Right renal cortex interstitium (tissue), 3 donors: ENCODE measurements around the gene PCNT. TPM values are rescaled to one million over a fixed set of nuclear protein-coding genes. Genes with fewer than 3 reads are reported as not detected.
"Not testable (repeated sequence)": the region's sequence is repeated elsewhere in the genome, so short reads cannot be mapped to it uniquely, and the experiment has no call there.

Experiments
- DNase-seq, 3 donors: peaks; one replicate each; pipeline ENCODE4 v3.0.0-alpha.2; 2013; ENCODE audit warnings: low read depth in 3 of 3, low spot score in 2 of 3
- polyA plus RNA-seq, 3 donors: library from polyadenylated mRNA; unstranded; fragments of 120-200 nt; gene quantifications; one replicate each; pipeline ENCODE4 v1.2.1, GENCODE V29; 2013; ENCODE audit not compliant: insufficient read length in 3 of 3

PCNT gene
- polyA plus RNA-seq, 3 donors = 27.2 to 32.5 (median 29.3) TPM

DNA sequence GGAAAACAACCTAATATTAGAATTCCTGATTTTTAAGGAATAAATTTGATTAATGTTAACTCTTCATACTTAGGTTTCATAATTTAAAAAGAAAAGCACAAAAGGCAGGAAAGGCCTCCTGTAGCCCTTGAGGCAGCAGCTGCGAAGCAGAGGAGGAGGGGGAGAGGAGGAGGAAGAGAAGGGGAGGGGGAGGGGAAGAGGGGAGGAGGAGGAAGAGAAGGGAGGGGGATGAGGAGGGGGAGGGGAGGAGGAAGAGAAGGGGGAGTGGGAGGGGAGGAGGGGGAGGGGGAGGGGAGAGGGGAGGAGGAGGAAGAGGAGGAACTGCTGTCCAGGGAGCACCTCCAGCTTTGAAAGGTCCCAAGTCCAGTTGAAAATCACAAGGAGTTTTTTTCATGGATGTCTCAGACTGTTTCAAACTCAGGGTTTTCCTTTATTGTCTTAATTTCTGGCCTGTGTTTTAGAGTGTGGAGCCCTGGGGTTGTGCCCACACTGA is 99.6 kb downstream of the PCNT start:
- DNase-seq = no peak

DNA sequence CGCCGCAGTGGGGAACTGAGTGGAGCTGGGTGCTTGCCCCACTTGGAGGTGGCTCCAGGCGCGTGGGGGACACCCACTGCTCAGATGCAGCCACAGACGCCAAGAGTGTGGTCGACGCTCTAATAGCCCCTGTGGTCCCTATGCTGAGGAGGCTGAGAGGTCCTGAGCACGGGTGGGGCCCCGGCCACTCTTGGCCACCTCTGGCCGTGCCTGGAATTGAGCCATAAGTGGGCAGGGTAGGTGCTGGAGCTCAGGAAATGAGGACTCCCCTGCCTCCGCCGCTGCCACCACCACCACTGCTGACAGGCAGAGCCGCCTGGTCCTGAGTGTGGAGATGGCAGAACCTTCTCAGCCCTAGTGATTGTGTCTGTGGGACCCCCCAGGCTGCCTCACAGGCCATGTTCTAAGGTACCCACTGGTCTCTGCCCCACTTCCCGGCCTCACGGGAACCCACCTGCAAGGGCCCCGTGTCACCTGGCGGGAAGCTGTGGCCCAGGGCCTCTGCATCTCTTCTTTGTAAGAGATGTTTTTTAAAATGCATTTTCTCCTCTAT is 100.2 kb downstream of the PCNT start:
- no peak for DNase-seq

DNA sequence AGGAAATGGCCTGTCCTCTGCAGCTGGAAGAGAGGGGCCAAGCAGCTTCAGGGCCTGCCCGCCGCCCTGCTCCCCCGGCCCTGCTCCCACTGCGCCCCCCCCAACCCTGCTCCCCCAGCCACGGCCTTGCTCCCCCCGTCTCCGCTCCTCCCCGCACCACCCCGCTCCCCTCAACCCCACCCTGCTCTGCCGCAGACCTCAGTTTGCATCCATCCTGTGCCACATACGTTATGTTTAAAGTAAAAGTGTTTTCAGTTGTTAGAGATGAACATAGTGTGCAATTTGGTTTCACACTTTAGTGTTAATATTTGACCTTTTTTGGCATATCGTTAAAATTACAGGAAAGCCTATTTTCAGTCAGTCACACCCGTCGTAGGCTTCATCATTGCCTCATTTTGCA is 100.7 kb downstream of the PCNT start:
- DNase-seq = no peak

DNA sequence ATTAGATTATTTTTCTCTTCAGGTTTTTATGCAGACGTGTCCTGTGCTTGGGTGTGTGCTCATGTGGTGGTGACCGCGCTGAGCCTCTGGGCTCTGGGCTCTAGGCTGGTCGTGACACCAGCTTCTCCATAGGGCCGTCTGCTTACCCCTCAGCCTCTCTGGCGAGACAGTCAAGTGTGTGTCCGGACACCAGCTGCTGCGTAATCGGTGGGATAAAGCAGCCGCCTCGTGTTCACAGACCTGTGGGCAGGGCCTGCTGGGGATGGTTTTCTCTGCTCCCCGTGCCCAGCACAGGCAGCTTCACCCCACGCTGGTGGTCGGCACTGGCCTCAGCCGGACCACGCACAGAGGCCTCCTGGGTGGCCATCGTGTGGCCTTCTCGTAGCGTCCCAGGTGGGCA is 101.1 kb downstream of the PCNT start:
- DNase-seq = no peak

DNA sequence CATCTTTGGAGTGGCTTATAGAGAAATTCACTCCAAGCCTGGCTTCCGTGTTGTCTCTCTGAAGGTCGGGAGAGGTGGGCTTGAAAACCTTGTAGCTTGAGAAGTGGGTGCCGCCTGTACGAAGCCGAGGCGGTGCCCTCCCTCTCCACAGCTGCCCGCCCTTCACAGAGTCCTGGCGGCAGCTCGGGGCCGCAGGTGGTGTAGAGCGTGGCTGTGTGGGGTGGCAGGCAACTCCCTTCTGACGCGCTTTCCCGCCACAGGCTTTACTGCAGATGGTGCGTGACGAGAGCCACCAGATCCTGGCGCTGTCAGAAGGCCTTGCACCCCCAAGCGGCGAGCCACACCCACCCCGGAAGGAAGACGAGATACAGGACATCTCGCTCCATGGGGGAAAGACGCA is 101.6 kb downstream of the PCNT start:
- no peak for DNase-seq

DNA sequence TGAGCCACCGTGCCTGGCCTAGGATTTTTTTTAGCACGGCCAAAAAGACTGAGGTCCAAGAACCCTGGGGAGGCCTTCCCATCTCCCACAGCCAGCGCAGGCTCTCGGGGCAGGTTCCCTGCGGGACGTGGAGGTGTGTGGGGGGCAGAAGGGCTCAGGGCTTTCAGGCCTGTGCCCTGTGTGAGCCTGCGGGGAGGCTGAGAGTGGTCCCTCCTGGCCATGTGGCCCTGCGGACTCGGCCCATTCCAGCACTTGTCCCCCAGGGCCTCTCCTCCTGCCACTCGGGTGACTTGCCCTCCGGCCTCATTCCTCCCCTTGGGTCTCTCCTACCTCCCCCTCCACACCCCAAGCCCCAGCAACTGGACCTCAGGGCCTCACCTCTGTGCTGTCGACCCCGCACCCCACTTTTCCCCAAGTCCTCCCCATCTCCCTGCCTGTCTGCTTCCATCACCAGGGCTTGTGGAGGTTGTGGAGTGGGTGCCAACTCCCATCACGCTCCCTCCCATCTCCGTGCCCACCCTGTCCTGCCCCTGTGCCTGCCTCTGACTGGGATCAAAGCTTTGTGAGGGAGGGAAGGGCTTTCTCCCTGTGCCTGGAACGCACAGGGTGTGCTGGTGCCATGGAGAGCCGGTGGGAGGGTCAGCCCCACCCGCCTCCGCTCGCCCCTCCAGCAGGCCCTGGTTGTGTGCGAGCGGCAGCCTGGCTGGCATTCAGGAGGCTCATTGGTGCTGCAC is 102.5 kb downstream of the PCNT start:
- DNase-seq = no peak

DNA sequence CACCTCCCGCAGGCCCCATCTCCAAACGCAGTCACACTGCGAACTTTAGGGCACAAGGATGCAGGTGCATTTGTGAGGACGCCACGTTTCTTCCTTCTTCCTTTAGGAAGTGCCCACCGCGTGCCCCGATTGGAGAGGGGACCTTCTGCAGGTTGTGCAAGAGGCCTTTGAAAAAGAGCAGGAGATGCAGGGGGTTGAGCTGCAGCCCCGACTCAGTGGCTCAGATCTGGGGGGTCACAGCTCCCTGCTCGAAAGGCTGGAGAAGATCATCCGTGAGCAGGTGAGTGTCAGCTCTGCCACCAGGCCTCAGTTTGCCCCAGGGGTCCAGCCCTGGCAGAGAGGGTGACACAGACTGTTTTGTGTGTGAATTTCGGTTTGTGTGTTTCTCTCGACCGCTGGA is 103.6 kb downstream of the PCNT start:
- no peak for DNase-seq

DNA sequence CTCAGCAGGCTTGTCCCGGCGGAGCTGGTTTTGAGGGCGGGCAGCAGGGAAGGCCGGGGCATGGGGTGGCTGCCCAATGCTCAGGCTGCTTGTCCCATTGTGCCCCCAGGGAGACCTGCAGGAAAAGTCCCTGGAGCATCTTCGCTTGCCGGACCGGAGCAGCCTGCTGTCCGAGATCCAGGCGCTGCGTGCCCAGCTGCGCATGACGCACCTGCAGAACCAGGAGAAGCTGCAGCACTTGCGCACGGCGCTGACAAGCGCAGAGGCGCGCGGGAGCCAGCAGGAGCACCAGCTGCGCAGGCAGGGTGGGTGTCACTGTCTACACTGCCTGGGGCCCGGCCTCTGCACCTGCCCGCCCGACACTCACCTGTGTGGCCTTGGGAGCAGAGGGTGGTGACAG is 104.3 kb downstream of the PCNT start:
- no peak for DNase-seq

DNA sequence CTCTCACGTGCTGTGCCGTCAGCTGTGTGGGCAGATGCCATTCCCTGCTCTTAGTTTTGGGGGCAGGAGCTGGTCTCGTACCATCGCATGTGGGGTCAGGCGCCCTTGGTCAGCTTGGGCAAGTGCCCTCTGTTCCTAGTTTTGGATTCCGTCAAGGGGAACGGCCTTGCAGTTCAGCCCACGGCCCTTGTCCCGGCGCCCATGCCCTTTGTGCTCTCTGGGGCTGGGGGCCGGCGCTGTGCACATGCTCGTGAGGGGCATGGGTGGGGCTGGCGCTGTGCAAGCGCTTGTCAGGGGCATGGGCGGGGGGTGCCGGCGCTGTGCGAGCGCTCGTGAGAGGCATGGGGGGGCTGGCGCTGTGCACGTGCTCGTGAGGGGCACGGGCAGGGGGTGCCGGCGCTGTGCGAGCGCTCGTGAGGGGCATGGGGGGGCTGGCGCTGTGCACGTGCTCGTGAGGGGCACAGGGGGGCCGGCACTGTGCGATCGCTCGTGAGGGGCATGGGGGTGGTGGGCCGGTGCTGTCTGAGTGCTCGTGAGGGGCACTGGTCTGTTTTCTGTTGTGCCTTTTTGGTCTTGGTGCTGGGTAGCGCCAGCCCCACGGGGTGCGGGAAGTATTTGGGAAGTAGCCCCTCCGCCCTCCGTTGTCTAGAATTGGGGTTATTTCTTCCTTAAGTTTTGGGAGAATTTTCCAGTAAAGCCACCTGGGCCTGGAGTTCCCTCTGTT is 105.2 kb downstream of the PCNT start:
- no peak for DNase-seq

DNA sequence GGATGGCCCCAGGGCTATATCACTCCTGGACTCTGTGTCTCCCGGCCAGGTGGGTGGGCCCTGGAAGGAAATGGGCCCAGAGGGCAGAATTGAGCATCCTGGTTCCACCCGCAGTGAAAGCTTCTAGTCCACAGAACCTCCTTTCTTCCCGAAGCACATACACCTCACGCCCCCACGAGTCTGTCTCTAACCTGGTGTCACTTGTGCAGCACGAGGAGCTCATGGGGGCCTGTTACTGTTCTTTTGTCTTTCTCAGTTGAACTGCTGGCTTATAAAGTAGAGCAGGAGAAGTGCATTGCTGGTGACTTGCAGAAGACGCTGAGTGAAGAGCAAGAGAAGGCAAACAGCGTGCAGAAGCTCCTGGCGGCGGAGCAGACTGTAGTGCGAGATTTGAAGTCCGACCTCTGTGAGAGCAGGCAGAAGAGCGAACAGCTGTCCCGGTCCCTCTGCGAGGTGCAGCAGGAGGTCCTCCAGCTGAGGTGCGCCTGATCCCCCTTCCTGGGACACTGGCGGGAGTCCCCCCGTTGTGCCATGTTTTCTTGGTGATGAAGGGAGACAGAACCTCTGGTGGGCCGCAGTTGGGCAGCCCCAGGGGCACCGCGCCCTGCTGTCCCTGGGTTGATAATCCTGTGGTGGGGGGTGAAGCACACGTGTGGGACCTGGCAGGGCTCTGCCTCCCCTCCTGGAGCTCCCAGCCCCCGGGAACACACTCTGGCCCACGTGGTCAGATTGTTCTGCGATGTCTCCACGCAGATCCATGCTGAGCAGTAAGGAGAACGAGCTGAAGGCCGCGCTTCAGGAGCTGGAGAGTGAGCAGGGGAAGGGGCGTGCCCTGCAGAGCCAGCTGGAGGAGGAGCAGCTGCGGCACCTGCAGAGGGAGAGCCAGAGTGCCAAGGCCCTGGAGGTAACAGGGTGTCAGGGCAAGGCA is 106.1 kb downstream of the PCNT start:
- no peak for DNase-seq

DNA sequence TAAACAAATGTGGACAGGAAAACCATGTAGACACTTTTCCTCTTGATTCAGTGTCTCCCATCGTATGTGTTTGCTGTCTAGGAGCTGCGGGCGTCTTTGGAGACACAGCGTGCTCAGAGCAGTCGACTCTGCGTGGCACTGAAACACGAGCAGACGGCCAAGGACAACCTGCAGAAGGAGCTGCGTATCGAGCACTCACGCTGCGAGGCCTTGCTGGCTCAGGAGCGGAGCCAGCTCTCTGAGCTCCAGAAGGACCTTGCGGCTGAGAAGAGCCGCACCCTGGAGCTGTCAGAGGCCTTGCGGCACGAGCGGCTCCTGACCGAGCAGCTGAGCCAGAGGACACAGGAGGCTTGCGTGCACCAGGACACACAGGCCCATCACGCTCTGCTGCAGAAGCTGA is 107.5 kb downstream of the PCNT start:
- DNase-seq = no peak

DNA sequence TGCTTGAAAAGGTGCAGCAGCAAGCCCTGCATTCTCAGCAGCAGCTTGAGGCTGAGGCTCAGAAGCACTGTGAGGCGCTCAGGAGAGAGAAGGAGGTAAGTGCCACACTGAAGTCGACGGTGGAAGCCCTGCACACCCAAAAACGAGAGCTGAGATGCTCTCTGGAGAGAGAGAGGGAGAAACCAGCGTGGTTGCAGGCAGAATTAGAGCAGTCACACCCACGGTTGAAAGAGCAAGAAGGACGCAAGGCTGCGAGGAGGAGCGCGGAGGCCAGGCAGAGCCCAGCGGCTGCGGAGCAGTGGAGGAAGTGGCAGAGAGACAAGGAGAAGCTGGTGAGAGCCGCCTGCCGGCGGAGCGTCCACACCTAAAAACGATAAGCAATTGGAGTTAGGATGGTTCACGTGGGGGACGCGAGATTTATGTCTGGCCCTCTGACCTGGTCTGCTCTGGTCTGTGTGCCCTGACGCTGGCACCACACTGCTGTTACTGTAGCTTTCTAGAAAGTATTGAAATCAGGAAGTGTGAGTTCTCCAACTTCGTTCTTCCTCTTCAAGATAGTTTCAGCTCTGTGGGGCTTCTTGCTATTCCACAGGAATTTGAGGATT is 108.0 kb downstream of the PCNT start:
- no peak for DNase-seq

DNA sequence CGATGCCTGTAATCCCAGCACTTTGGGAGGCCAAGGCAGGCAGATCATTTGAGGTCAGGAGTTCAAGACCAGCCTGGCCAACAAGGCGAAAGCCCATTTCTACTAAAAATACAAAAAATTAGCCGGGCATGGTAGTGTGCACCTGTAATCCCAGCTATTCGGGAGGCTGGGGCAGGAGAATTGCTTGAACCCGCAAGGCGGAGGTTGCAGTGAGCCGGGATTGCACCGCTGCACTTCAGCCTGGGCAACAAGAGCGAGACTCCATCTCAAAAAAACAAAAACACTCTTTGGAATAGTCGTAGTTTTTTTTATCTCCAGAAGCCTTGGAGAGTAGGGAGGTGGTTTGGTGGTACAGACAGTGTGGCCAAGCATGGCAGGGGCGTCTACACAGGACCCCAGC is 109.2 kb downstream of the PCNT start:
- not testable (repeated sequence) for DNase-seq

DNA sequence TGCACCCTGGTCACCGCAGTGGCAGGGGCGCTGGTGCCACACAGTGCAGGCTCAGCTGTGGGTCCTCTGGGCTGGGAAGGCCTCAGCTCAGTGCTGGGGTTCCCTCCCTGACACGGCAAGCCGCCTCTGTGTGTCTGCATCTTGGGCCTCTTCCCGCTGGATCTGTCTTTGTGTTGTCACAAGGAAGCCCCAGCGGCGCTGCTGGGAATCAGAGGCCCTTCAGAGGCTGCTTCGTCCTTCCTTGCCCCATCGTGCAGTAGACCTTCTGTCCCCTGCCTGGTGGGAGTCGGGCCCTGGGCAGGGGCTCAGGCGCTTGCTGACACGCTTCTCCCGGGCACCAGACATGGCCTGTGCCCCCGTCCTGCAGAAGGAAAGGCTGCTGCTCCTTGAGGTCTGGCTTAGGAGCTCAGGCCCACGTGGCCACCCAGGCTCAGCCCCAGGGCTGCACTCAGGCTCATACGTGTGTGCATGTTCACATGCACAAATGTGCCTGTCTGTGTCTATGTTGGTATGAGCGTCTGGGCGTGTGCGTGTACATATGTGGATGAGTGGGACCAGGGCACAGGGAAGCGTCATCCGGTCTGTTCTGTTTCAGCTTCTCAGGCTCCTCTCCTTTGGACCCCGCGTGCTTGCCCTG is 110.5 kb downstream of the PCNT start:
- no peak for DNase-seq

DNA sequence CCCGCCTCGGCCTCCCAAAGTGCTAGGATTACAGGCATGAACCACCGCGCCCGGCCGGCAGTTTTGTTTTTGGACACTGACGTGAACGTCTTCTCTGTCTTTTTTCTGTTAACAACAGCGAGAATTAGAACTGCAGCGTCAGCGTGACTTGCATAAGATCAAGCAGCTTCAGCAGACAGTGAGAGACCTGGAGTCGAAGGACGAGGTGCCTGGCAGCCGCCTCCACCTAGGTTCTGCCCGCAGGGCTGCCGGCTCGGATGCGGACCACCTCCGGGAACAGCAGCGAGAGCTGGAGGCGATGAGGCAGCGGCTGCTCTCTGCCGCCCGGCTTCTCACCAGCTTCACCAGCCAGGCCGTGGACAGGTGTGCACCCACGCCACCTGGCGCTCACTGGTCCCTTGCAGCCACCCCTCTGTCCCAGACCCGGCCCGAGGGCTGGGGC is 111.9 kb downstream of the PCNT start:
- DNase-seq = no peak

DNA sequence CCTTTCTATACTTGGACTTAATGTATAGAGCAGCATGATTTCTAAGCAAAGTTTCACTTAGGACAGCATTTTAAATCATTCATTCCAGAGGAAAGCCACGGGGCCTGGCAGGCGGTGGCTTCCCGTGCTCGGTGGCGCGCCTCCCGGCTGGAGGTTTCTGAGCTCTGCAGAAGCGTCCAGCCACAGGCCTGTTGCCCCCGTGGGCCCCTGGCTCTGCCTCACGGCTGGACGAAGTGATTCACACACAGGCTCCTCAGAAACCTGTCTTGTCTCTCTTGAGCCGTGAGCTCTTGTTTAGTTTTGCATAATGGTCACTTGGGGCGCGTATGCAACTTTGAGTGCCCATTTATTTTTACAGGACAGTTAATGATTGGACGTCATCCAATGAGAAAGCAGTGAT is 112.7 kb downstream of the PCNT start:
- DNase-seq = no peak

DNA sequence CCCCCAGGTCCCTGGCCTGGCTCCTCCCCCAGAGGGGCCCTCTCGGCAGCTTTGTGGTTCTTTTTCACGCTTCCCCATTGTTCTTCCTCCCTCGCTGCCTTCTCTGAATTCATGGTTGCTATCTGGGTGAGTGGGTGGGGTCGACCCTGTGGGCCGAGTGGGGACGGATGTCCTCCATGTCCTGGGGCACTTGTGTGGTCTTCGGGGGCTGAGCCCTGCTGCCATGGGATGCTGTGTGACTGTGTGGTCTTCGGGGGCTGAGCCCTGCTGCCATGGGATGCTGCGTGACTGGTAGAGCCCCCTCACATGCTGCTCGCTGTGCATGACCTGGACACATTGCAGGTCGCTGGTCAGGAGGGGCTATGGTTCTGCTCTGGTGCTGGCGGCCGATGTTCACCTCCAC is 113.1 kb downstream of the PCNT start:
- no peak for DNase-seq

DNA sequence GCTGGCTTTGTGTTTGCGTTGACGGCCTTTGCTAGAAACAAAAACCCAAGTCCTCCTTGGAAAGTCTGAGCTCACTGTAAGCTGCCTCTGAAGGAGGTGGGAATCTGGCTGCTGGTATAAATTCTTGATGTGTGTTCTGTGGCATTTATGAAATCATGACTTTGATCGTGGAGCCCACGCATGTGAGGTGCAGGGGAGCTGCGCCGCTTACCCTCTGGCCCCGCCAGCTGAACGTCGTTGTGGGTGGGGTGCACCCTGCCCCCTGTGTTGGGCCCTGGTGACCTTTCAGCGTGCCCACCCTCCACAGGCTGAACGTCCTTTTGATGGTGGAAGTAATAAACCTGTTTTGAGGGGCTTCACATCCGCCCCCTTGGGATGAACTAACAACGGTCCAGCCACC is 113.6 kb downstream of the PCNT start:
- DNase-seq = no peak

DNA sequence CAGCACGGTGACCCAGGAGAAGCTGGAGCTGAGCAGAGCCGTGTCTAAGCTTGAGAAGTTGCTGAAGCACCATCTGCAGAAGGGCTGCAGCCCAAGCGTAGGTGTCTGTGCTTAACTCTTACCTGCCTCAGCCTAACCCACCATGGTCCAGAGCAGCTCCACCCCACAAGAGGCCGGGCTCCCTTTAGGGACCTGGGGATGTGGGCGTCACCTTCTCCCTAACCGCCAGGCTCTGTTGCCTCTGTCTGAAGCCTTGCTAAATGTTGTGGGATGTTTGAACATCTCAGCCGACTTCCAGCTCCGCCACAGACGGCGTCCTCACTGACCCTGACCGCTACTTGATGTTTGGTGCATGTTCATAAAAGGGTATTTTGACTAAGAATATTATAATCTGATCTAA is 114.3 kb downstream of the PCNT start:
- no peak for DNase-seq

DNA sequence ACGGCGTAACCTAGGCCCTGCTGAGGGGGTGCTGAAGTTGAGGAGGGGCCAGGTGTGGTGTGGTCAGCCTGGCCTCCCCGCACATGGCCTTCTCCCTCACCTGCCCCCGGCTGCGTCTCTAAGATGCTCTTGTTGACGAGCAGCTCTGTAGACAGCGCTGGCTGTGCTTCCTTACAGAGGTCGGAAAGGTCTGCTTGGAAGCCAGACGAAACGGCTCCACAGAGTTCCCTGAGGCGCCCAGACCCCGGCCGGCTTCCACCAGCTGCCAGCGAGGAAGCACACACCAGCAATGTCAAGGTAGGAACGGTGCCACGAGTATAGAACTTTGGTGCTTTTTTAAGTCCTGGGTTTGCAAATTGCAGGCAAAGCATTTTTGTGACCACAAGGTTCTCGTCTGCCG is 116.0 kb downstream of the PCNT start:
- no peak for DNase-seq
